MM.1S (cell line): ENCODE measurements around the gene C1QTNF5.

Source experiments
- DNase-seq: peaks from one replicate; pipeline ENCODE4 v3.0.0-alpha.2; 2015
- H2AFZ ChIP-seq: fragments of 300-600 bp; sonication (generic); 2 replicates; pipeline ENCODE4 v1.6.0; 2016; ENCODE audit warnings: antibody characterized with exemption, low read length
- H3F3A ChIP-seq: fragments of 300-600 bp; sonication (generic); 2 replicates; pipeline ENCODE4 v1.6.1; 2016; ENCODE audit warnings: mild to moderate bottlenecking, antibody characterized with exemption, low read length, moderate library complexity, mixed read lengths; ENCODE audit not compliant: insufficient read depth
- H3K27ac ChIP-seq: fragments of 300-600 bp; sonication (generic); 2 replicates; pipeline ENCODE4 v1.5.1; 2016; ENCODE audit warnings: mild to moderate bottlenecking, low read length
- H3K27me3 ChIP-seq: fragments of 300-600 bp; sonication (generic); replicated peaks from 2 replicates; pipeline ENCODE4 v1.6.0; 2016; ENCODE audit warnings: low read length; ENCODE audit not compliant: insufficient read depth
- H3K36me3 ChIP-seq: fragments of 300-600 bp; sonication (generic); replicated peaks from 2 replicates; pipeline ENCODE4 v1.6.1; 2016; ENCODE audit warnings: mild to moderate bottlenecking, low read length, mixed read lengths; ENCODE audit not compliant: insufficient read depth
- H3K4me1 ChIP-seq: fragments of 300-600 bp; sonication (generic); 2 replicates; pipeline ENCODE4 v1.6.1; 2016; ENCODE audit warnings: low read length, mixed read lengths
- H3K4me2 ChIP-seq: fragments of 300-600 bp; sonication (generic); 2 replicates; pipeline ENCODE4 v1.6.0; 2016; ENCODE audit warnings: low read depth, low read length
- H3K4me3 ChIP-seq: fragments of 300-600 bp; sonication (generic); 2 replicates; pipeline ENCODE4 v1.5.1; 2016; ENCODE audit warnings: low read length, mixed read lengths
- H3K79me2 ChIP-seq: fragments of 300-600 bp; sonication (generic); 2 replicates; pipeline ENCODE4 v1.6.1; 2016; ENCODE audit warnings: mixed run types, low read length, mixed read lengths
- H3K9ac ChIP-seq: fragments of 300-600 bp; sonication (generic); 2 replicates; pipeline ENCODE4 v1.6.1; 2016; ENCODE audit warnings: low read length, mixed read lengths
- H3K9me2 ChIP-seq: fragments of 300-600 bp; sonication (generic); replicated peaks from 2 replicates; pipeline ENCODE4 v1.6.1; 2016; ENCODE audit warnings: mild to moderate bottlenecking, low read length, mixed read lengths; ENCODE audit not compliant: insufficient read depth
- H3K9me3 ChIP-seq: fragments of 300-600 bp; sonication (generic); replicated peaks from 2 replicates; pipeline ENCODE4 v1.6.1; 2016; ENCODE audit warnings: mild to moderate bottlenecking, low read length, mixed read lengths; ENCODE audit not compliant: insufficient read depth
- H4K20me1 ChIP-seq: fragments of 300-600 bp; sonication (generic); 2 replicates; pipeline ENCODE4 v1.6.1; 2016; ENCODE audit warnings: mild to moderate bottlenecking, low read length, moderate library complexity, mixed read lengths; ENCODE audit not compliant: insufficient read depth
- CTCF ChIP-seq: fragments of 300-600 bp; sonication (generic); IDR thresholded peaks from 2 replicates; pipeline ENCODE4 v1.5.1; 2016; ENCODE audit warnings: antibody characterized with exemption, low read length, mixed read lengths
- EZH2 ChIP-seq: fragments of 300-600 bp; sonication (generic); optimal IDR thresholded peaks from 2 replicates; pipeline ENCODE3; 2017; ENCODE audit warnings: low read depth, mild to moderate bottlenecking, antibody characterized with exemption, low read length, mixed read lengths
- EZH2phosphoT487 ChIP-seq: fragments of 300-600 bp; sonication (generic); IDR thresholded peaks from 2 replicates; pipeline ENCODE4 v1.6.1; 2018; ENCODE audit warnings: antibody characterized with exemption, low read length

C1QTNF5 gene

GRCh38 chr11:119355091-119355843, 14.6 kb upstream of the C1QTNF5 start:
- H3K9me2 ChIP-seq: no peaks in the 10 kb centered on the region
- no peaks in the 10 kb centered on the region for H3K4me1 ChIP-seq
- no peaks in the 10 kb centered on the region for H3K79me2 ChIP-seq
- no peak overlapping the region for H3K9ac ChIP-seq
- no peaks in the 10 kb centered on the region for H3K36me3 ChIP-seq
- no peaks in the 10 kb centered on the region for H3F3A ChIP-seq
- no peak overlapping the region for H2AFZ ChIP-seq
- H3K4me2 ChIP-seq: no peak overlapping the region
- no peaks in the 10 kb centered on the region for H4K20me1 ChIP-seq
- H3K27ac ChIP-seq: no peak overlapping the region
- peaks cover 41% of the 10 kb centered on the region for H3K27me3 ChIP-seq
- TF ChIP-seq EZH2: no peak
- no peak for DNase-seq
- no peak overlapping the region for H3K4me3 ChIP-seq
- no peaks in the 10 kb centered on the region for H3K9me3 ChIP-seq

- Histone ChIP-seq H3K4me3 (no peak overlapping the region), H3K9me2 (no peaks in the 10 kb centered on the region), H3K27ac (no peak overlapping the region), H4K20me1 (no peaks in the 10 kb centered on the region), H3K9ac (no peak overlapping the region), H3K4me2 (no peak overlapping the region), H3K4me1 (no peaks in the 10 kb centered on the region), H3K79me2 (no peaks in the 10 kb centered on the region), H3K36me3 (no peaks in the 10 kb centered on the region), H3K27me3 (peaks cover 54% of the 10 kb centered on the region), H3K9me3 (no peaks in the 10 kb centered on the region), H2AFZ (no peak overlapping the region), H3F3A (no peaks in the 10 kb centered on the region)
- no peak for TF ChIP-seq EZH2
- TF ChIP-seq EZH2phosphoT487: no peak
- DNase-seq: no peak
These were observed 12.2 kb upstream of the C1QTNF5 start for GRCh38 chr11:119352857-119353260.

DNA sequence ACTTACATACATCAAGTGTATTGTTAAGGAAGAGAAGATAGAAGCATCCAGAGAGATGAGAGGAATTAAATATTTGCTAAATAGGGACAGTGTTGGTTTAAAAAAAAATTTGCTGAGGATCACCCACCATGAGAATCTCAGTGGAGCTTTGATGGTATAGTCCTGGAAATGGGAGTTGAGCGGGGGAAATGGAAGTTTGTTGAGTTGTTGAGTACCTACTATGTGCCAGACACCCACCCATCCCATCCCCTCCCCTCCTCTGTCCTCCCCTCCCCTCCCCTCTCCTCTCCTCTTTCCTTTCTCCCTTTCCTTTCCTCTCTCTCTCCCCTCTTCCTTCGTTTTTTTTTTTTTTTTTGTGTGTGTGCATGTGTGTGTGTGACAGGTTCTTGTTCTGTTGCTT, 10.5 kb upstream of the C1QTNF5 start:
- Histone ChIP-seq H3K9ac (no peak overlapping the region), H2AFZ (no peak overlapping the region), H3K9me2 (no peaks in the 10 kb centered on the region), H4K20me1 (no peaks in the 10 kb centered on the region), H3K9me3 (no peaks in the 10 kb centered on the region), H3K27ac (no peak overlapping the region), H3K27me3 (peaks cover 71% of the 10 kb centered on the region), H3K4me3 (no peak overlapping the region), H3K4me1 (no peaks in the 10 kb centered on the region), H3F3A (no peaks in the 10 kb centered on the region), H3K79me2 (no peaks in the 10 kb centered on the region), H3K36me3 (no peaks in the 10 kb centered on the region), H3K4me2 (no peak overlapping the region)
- no peak for TF ChIP-seq EZH2phosphoT487
- TF ChIP-seq CTCF: no peak
- no peak for TF ChIP-seq EZH2
- no peak for DNase-seq

GRCh38 chr11:119350302-119350701, 9.6 kb upstream of the C1QTNF5 start:
- Histone ChIP-seq H3K36me3 (no peaks in the 10 kb centered on the region), H2AFZ (no peak overlapping the region), H3K9me2 (no peaks in the 10 kb centered on the region), H3K27ac (no peak overlapping the region), H3K4me1 (no peaks in the 10 kb centered on the region), H4K20me1 (no peaks in the 10 kb centered on the region), H3K79me2 (no peaks in the 10 kb centered on the region), H3K4me3 (no peak overlapping the region), H3K9me3 (no peaks in the 10 kb centered on the region), H3F3A (no peaks in the 10 kb centered on the region), H3K4me2 (no peak overlapping the region), H3K9ac (no peak overlapping the region), H3K27me3 (peaks cover 72% of the 10 kb centered on the region)
- TF ChIP-seq EZH2phosphoT487: no peak
- TF ChIP-seq CTCF: no peak
- TF ChIP-seq EZH2: no peak
- no peak for DNase-seq
